PC-9 (cell line): ENCODE data around the gene SYMPK.

Experiments
- EZH2 ChIP-seq: fragments of 200-600 bp; sonication (generic); IDR thresholded peaks from 2 replicates; pipeline ENCODE4 v1.8.0; 2017; ENCODE audit warnings: antibody characterized with exemption, low read depth
- TF ChIP-seq, protein P1 (sequence below): fragments of 200-600 bp; sonication (generic); conservative IDR thresholded peaks from 2 replicates; pipeline ENCODE4 v1.6.1; 2017; ENCODE audit warnings: mixed run types, antibody characterized with exemption, mild to moderate bottlenecking, moderate library complexity

GRCh38 chr19:45768984-45769782, 93.8 kb downstream of the SYMPK start, which contains the start of gene SIX5:
- TF ChIP-seq, protein P1, sequence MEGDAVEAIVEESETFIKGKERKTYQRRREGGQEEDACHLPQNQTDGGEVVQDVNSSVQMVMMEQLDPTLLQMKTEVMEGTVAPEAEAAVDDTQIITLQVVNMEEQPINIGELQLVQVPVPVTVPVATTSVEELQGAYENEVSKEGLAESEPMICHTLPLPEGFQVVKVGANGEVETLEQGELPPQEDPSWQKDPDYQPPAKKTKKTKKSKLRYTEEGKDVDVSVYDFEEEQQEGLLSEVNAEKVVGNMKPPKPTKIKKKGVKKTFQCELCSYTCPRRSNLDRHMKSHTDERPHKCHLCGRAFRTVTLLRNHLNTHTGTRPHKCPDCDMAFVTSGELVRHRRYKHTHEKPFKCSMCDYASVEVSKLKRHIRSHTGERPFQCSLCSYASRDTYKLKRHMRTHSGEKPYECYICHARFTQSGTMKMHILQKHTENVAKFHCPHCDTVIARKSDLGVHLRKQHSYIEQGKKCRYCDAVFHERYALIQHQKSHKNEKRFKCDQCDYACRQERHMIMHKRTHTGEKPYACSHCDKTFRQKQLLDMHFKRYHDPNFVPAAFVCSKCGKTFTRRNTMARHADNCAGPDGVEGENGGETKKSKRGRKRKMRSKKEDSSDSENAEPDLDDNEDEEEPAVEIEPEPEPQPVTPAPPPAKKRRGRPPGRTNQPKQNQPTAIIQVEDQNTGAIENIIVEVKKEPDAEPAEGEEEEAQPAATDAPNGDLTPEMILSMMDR: no peak
- no peak for TF ChIP-seq EZH2
